Loucy (cell line): ENCODE measurements around the gene KIAA1328.

ENCODE experiments used
- H2AFZ ChIP-seq: fragments of 200-600 bp; sonication (generic); 2 replicates; pipeline ENCODE4 v1.6.0; 2016; ENCODE audit warnings: antibody characterized with exemption, mild to moderate bottlenecking, low read length, moderate library complexity
- H3F3A ChIP-seq: fragments of 200-600 bp; 2 replicates; pipeline ENCODE4 v1.6.0; 2016; ENCODE audit warnings: antibody characterized with exemption, low read depth, mild to moderate bottlenecking
- H3K27me3 ChIP-seq: fragments of 200-600 bp; sonication (generic); 2 replicates; pipeline ENCODE4 v1.6.1; 2014; ENCODE audit warnings: low read length, mild to moderate bottlenecking; ENCODE audit not compliant: insufficient read depth, poor library complexity, severe bottlenecking
- H3K36me3 ChIP-seq: fragments of 200-600 bp; sonication (generic); 2 replicates; pipeline ENCODE4 v1.6.1; 2016; ENCODE audit warnings: low read length; ENCODE audit not compliant: insufficient read depth
- H3K4me1 ChIP-seq: fragments of 200-600 bp; sonication (generic); 2 replicates; pipeline ENCODE4 v1.5.1; 2014; ENCODE audit warnings: low read length, mild to moderate bottlenecking; ENCODE audit not compliant: insufficient read depth, poor library complexity, severe bottlenecking
- H3K4me2 ChIP-seq: fragments of 200-600 bp; sonication (generic); 2 replicates; pipeline ENCODE4 v1.6.0; 2014; ENCODE audit warnings: antibody characterized with exemption, low read length, low read depth, mild to moderate bottlenecking; ENCODE audit not compliant: poor library complexity, severe bottlenecking
- H3K4me3 ChIP-seq: fragments of 200-600 bp; sonication (generic); 2 replicates; pipeline ENCODE4 v1.5.1; 2014; ENCODE audit warnings: low read length, mild to moderate bottlenecking, mixed read lengths; ENCODE audit not compliant: poor library complexity, severe bottlenecking
- H3K79me2 ChIP-seq: fragments of 200-600 bp; sonication (generic); 2 replicates; pipeline ENCODE4 v1.6.1; 2014; ENCODE audit warnings: low read length; ENCODE audit not compliant: insufficient read depth
- H3K9ac ChIP-seq: fragments of 200-600 bp; sonication (generic); 2 replicates; pipeline ENCODE4 v1.6.0; 2014; ENCODE audit warnings: mild to moderate bottlenecking, low read depth, low read length, moderate library complexity; ENCODE audit not compliant: poor library complexity, severe bottlenecking
- H3K9me2 ChIP-seq: fragments of 200-600 bp; sonication (generic); replicated peaks from 2 replicates; pipeline ENCODE4 v1.6.1; 2016; ENCODE audit warnings: low read depth, low read length, mixed read lengths
- H3K9me3 ChIP-seq: fragments of 200-600 bp; sonication (generic); 2 replicates; pipeline ENCODE4 v1.6.1; 2014; ENCODE audit warnings: mild to moderate bottlenecking, antibody characterized with exemption, low read length, low read depth; ENCODE audit not compliant: insufficient read depth
- H4K20me1 ChIP-seq: fragments of 200-600 bp; sonication (generic); 2 replicates; pipeline ENCODE4 v1.6.0; 2014; ENCODE audit warnings: antibody characterized with exemption, low read length, mild to moderate bottlenecking; ENCODE audit not compliant: insufficient read depth, poor library complexity, severe bottlenecking
- CTCF ChIP-seq: fragments of 200-600 bp; sonication (generic); conservative IDR thresholded peaks from 2 replicates; pipeline ENCODE4 v1.5.1; 2014; ENCODE audit warnings: mild to moderate bottlenecking, antibody characterized with exemption, low read length
- EZH2phosphoT487 ChIP-seq: fragments of 200-600 bp; IDR thresholded peaks from 2 replicates; pipeline ENCODE4 v1.6.1; 2018; ENCODE audit warnings: antibody characterized with exemption, mild to moderate bottlenecking, moderate library complexity, borderline replicate concordance

The KIAA1328 gene

GRCh38 chr18:37161491-37161890, 332.6 kb downstream of the KIAA1328 start:
- Histone ChIP-seq H3K4me3 (no peak overlapping the region), H2AFZ (no peak overlapping the region), H3K9me2 (no peaks in the 10 kb centered on the region), H3K4me1 (no peaks in the 10 kb centered on the region), H3K27me3 (no peaks in the 10 kb centered on the region), H3K9me3 (no peaks in the 10 kb centered on the region), H3K9ac (no peak overlapping the region), H3F3A (no peaks in the 10 kb centered on the region), H3K4me2 (no peak overlapping the region), H3K79me2 (no peaks in the 10 kb centered on the region), H4K20me1 (no peaks in the 10 kb centered on the region), H3K36me3 (no peaks in the 10 kb centered on the region)
- TF ChIP-seq CTCF, result no peak
- TF ChIP-seq EZH2phosphoT487, result no peak

- TF ChIP-seq EZH2phosphoT487, result no peak
- TF ChIP-seq CTCF, result no peak
- Histone ChIP-seq H3F3A (no peaks in the 10 kb centered on the region), H3K9ac (no peak overlapping the region), H3K36me3 (no peaks in the 10 kb centered on the region), H3K4me2 (no peak overlapping the region), H3K4me3 (no peak overlapping the region), H2AFZ (no peak overlapping the region), H4K20me1 (no peaks in the 10 kb centered on the region), H3K27me3 (no peaks in the 10 kb centered on the region), H3K9me2 (no peaks in the 10 kb centered on the region), H3K9me3 (no peaks in the 10 kb centered on the region), H3K79me2 (no peaks in the 10 kb centered on the region), H3K4me1 (no peaks in the 10 kb centered on the region)
Observed at GRCh38 chr18:37162551-37162950, 333.6 kb downstream of the KIAA1328 start.

GRCh38 chr18:37163119-37163518, 334.2 kb downstream of the KIAA1328 start:
- Histone ChIP-seq H3K9me3 (no peaks in the 10 kb centered on the region), H3K9me2 (no peaks in the 10 kb centered on the region), H3K4me2 (no peak overlapping the region), H3K27me3 (no peaks in the 10 kb centered on the region), H3K79me2 (no peaks in the 10 kb centered on the region), H4K20me1 (no peaks in the 10 kb centered on the region), H3F3A (no peaks in the 10 kb centered on the region), H2AFZ (no peak overlapping the region), H3K36me3 (no peaks in the 10 kb centered on the region), H3K4me1 (no peaks in the 10 kb centered on the region), H3K9ac (no peak overlapping the region), H3K4me3 (no peak overlapping the region)
- TF ChIP-seq CTCF, result no peak
- no peak for TF ChIP-seq EZH2phosphoT487
